K562 (cell line): ENCODE data around the gene PUM1. TPM values are rescaled to one million over a fixed set of nuclear protein-coding genes. Genes with fewer than 3 reads are reported as not detected.

Experiments used
- ATAC-seq: fragments of 200-7000 bp; cut with Tn5 transposase; 3 replicates; pipeline ENCODE4 v1.9.1; 2020; ENCODE audit warnings: moderate library complexity
- BruUV-seq: library from RNA; stranded (reverse); fragments of 400-500 nt; replicated peaks from 2 replicates; lab custom pipeline; 2021; lab: Mats Ljungman, UMichigan
- CTCF ChIA-PET: fragments of 300-600 bp; formaldehyde crosslinking; extraction: SDS; loops from one replicate; lab custom pipeline; 2021; ENCODE audit warnings: low intra/inter-chr PET ratio; lab: Yijun Ruan, JAX
- POLR2A ChIA-PET: fragments of 300-600, 350-650 bp; sonication (Branson Sonifier 250); formaldehyde crosslinking; extraction: SDS; loops from one replicate; lab custom pipeline; 2021; ENCODE audit warnings: antibody characterized with exemption, inconsistent platforms; lab: Yijun Ruan, JAX
- DNase-seq, 4 experiments: peaks; one replicate each; pipeline versions ENCODE4 v3.0.0 to v3.0.0-alpha.2; 2011 to 2018; ENCODE audit warnings: low spot score in 3 of 4, mixed read lengths in 3 of 4; ENCODE audit errors: extremely low read depth in 1 of 4
- FAIRE-seq: peaks from 2 replicates; lab custom pipeline; 2011; peaks lifted over from hg19 to GRCh38; lab: Jason Lieb, UNC
- H2AFZ ChIP-seq: 2 replicates; pipeline ENCODE4 v1.6.0; 2011; ENCODE audit warnings: low read depth, low read length, control low read depth, inconsistent platforms
- H3K27ac ChIP-seq: fragments of 200-600 bp; 3 replicates; pipeline ENCODE4 v1.8.0; 2011; ENCODE audit warnings: low read depth, mild to moderate bottlenecking, control low read depth, inconsistent platforms, low read length, moderate library complexity, mixed read lengths; ENCODE audit errors: extremely low read depth
- H3K27me3 ChIP-seq, 2 experiments: fragments of 300-600 bp in 1 of 2; 2 replicates in 1 of 2; 3 replicates in 1 of 2; pipeline versions ENCODE4 v1.6.0 to v1.8.0; 2011; ENCODE audit warnings: inconsistent platforms in 2 of 2, low read length in 2 of 2, mild to moderate bottlenecking in 1 of 2, mixed read lengths in 1 of 2, moderate library complexity in 1 of 2; ENCODE audit not compliant: control insufficient read depth in 2 of 2, insufficient read depth in 2 of 2
- H3K36me3 ChIP-seq: fragments of 300-600 bp; 3 replicates; pipeline ENCODE4 v1.8.0; 2011; ENCODE audit warnings: mild to moderate bottlenecking, low read length, inconsistent platforms; ENCODE audit not compliant: control insufficient read depth, insufficient read depth
- H3K4me1 ChIP-seq, 2 experiments: fragments of 200-600 bp in 1 of 2; replicated peaks in 1 of 2; 2 replicates in 1 of 2; 3 replicates in 1 of 2; pipeline versions ENCODE4 v1.5.1 to v1.8.0; 2011; ENCODE audit warnings: inconsistent platforms in 2 of 2, low read length in 2 of 2, mild to moderate bottlenecking in 1 of 2, mixed read lengths in 1 of 2, moderate library complexity in 1 of 2; ENCODE audit not compliant: control insufficient read depth in 2 of 2, insufficient read depth in 2 of 2
- H3K4me2 ChIP-seq: 2 replicates; pipeline ENCODE4 v1.6.1; 2011; ENCODE audit warnings: low read length, control low read depth, inconsistent platforms, mixed read lengths; ENCODE audit not compliant: insufficient read depth
- H3K4me3 ChIP-seq: fragments of 200-600 bp; sonication (generic), shearing (Covaris generic); 2 replicates; pipeline ENCODE4 v1.5.1; 2016; ENCODE audit warnings: control low read depth, inconsistent platforms
- H3K79me2 ChIP-seq: fragments of 200-600 bp; 3 replicates; pipeline ENCODE4 v1.8.0; 2011; ENCODE audit warnings: low read length, inconsistent platforms; ENCODE audit not compliant: control insufficient read depth, insufficient read depth
- H3K9ac ChIP-seq, 2 experiments: 2 replicates each; pipeline versions ENCODE4 v1.6.0 to v1.6.1; 2011; ENCODE audit warnings: low read depth in 2 of 2, low read length in 2 of 2, control low read depth in 1 of 2, inconsistent platforms in 1 of 2, mild to moderate bottlenecking in 1 of 2, mixed read lengths in 1 of 2; ENCODE audit not compliant: insufficient read depth in 1 of 2
- H3K9me1 ChIP-seq: one replicate; pipeline ENCODE4 v1.6.0; 2011; ENCODE audit warnings: inconsistent platforms, mild to moderate bottlenecking, low read length, moderate library complexity; ENCODE audit not compliant: control insufficient read depth, insufficient read depth
- H3K9me3 ChIP-seq: replicated peaks from 2 replicates; pipeline ENCODE4 v1.5.1; 2011; ENCODE audit warnings: low read depth, low read length, inconsistent platforms; ENCODE audit not compliant: control insufficient read depth, insufficient read depth
- H4K20me1 ChIP-seq: replicated peaks from 2 replicates; pipeline ENCODE4 v1.6.1; 2011; ENCODE audit warnings: low read length, inconsistent platforms, mixed read lengths; ENCODE audit not compliant: control insufficient read depth, insufficient read depth
- ETV6 ChIP-seq, 3 experiments: fragments of 150-350 bp in 1 of 3; sonication (generic) in 1 of 3; formaldehyde crosslinking in 1 of 3; IDR thresholded peaks; 2 replicates each; pipeline versions ENCODE4 v1.6.1 to v1.8.0; 2014 to 2022; ENCODE audit warnings: borderline replicate concordance in 2 of 3, low read depth in 2 of 3, antibody characterized with exemption in 1 of 3, low read length in 1 of 3, mild to moderate bottlenecking in 1 of 3, missing genetic modification reagents in 1 of 3
- HLTF ChIP-seq: fragments of 450-650 bp; IDR thresholded peaks from 2 replicates; pipeline ENCODE4 v1.6.1; 2016
- HMG20A ChIP-seq: fragments of 450-650 bp; formaldehyde crosslinking; conservative IDR thresholded peaks from 2 replicates; pipeline ENCODE4 v1.4.0; 2020; ENCODE audit warnings: mild to moderate bottlenecking, mixed read lengths
- KAT7 ChIP-seq: sonication (generic); formaldehyde crosslinking; IDR thresholded peaks from 2 replicates; pipeline ENCODE4 v1.8.0; 2022; ENCODE audit warnings: missing genetic modification reagents, mild to moderate bottlenecking, borderline replicate concordance
- NR2C1 ChIP-seq, 2 experiments: fragments of 450-650 bp; IDR thresholded peaks; 2 replicates each; pipeline ENCODE4 v1.6.1; 2017; ENCODE audit warnings: mild to moderate bottlenecking in 2 of 2, antibody characterized with exemption in 1 of 2, inconsistent platforms in 1 of 2, missing compliant biosample characterization in 1 of 2, missing genetic modification characterization in 1 of 2
- NUFIP1 ChIP-seq: fragments of 450-650 bp; IDR thresholded peaks from 2 replicates; pipeline ENCODE4 v1.6.1; 2018; ENCODE audit not compliant: partially characterized antibody
- POLR2AphosphoS2 ChIP-seq: IDR thresholded peaks from 2 replicates; pipeline ENCODE4 v1.6.1; 2012; ENCODE audit warnings: low read length, improper control_type of control experiment
- SETDB1 ChIP-seq: IDR thresholded peaks from one replicate; pipeline ENCODE4 v1.6.1; 2012; ENCODE audit warnings: low read length, control low read depth, inconsistent platforms
- TCF15 ChIP-seq: fragments of 250-450 bp; sonication (Bioruptor Pico); IDR thresholded peaks from 2 replicates; pipeline ENCODE4 v1.8.0; 2022; ENCODE audit warnings: moderate library complexity, mild to moderate bottlenecking, inconsistent platforms
- THRAP3 ChIP-seq: fragments of 450-650 bp; IDR thresholded peaks from 2 replicates; pipeline ENCODE4 v1.6.1; 2016; ENCODE audit warnings: mild to moderate bottlenecking, inconsistent platforms, borderline replicate concordance
- TSC22D4 ChIP-seq: fragments of 450-650 bp; IDR thresholded peaks from 2 replicates; pipeline ENCODE4 v1.6.1; 2016; ENCODE audit warnings: missing genetic modification characterization, missing biosample characterization, control low read depth
- ZBTB1 ChIP-seq: sonication (generic); formaldehyde crosslinking; IDR thresholded peaks from 2 replicates; pipeline ENCODE4 v1.8.1; 2023; ENCODE audit warnings: missing genetic modification reagents, low read depth, mild to moderate bottlenecking, borderline replicate concordance
- ZFP36 ChIP-seq: fragments of 150-350 bp; IDR thresholded peaks from 2 replicates; pipeline ENCODE4 v1.6.1; 2018; ENCODE audit warnings: low read length, low read depth; ENCODE audit not compliant: partially characterized antibody
- ZNF124 ChIP-seq: sonication (generic); formaldehyde crosslinking; IDR thresholded peaks from 2 replicates; pipeline ENCODE4 v1.8.1; 2022; ENCODE audit warnings: missing genetic modification reagents
- ZNF217 ChIP-seq: sonication (generic); formaldehyde crosslinking; IDR thresholded peaks from 2 replicates; pipeline ENCODE4 v1.8.0; 2022; ENCODE audit warnings: mild to moderate bottlenecking, missing genetic modification reagents
- ZNF398 ChIP-seq: fragments of 250-450 bp; sonication (Bioruptor Pico); IDR thresholded peaks from 2 replicates; pipeline ENCODE4 v1.8.0; 2021; ENCODE audit warnings: moderate library complexity, mild to moderate bottlenecking, inconsistent platforms
- ZNF644 ChIP-seq: fragments of 200-800 bp; sonication (Bioruptor generic); IDR thresholded peaks from 2 replicates; pipeline ENCODE4 v1.6.1; 2016; ENCODE audit warnings: low read depth, missing genetic modification characterization, missing compliant biosample characterization
- ZNF668 ChIP-seq: fragments of 250-450 bp; sonication (Bioruptor Pico); IDR thresholded peaks from 2 replicates; pipeline ENCODE4 v1.8.0; 2022; ENCODE audit warnings: mild to moderate bottlenecking, inconsistent platforms
- ZNF75A ChIP-seq: fragments of 450-650 bp; formaldehyde crosslinking; IDR thresholded peaks from 2 replicates; pipeline ENCODE4 v1.4.0; 2020; ENCODE audit warnings: mild to moderate bottlenecking
- WGBS: fragments of 100-300 bp; shearing (Covaris generic); methylation state at CpG from one replicate; pipeline ENCODE4 v1.1.6; 2016; ENCODE audit warnings: low coverage, mixed read lengths; ENCODE audit not compliant: insufficient coverage; ENCODE audit errors: missing lambda C conversion rate; 5-methylcytosine and 5-hydroxymethylcytosine counted together
- in situ Hi-C: fragments of 300-500 bp; cut with MboI; formaldehyde crosslinking; loops from 4 replicates; pipeline ENCODE4 v1.15.0; 2018; ENCODE audit warnings: inconsistent platforms, mixed read lengths
- intact Hi-C: fragments of 100-400 bp; cut with micrococcal nuclease; formaldehyde crosslinking; loops from 2 replicates; pipeline ENCODE4 v1.14.2; 2022
- polyA plus RNA-seq, 8 experiments: library from polyadenylated mRNA; depleted of rRNA in 4 of 8; stranded (reverse) in 5 of 8; unstranded in 3 of 8; fragments of >200 nt; fragmentation: Nextera tagmentation in 2 of 8; fragmentation: Illumina TruSeq in 1 of 8; extraction: Ambion mirVana in 2 of 8; extraction: Trizol in 1 of 8; gene quantifications; 2 replicates each; pipeline versions ENCODE4 v1.2.1 to v1.2.3, GENCODE V29; 2011 to 2014; ENCODE audit warnings: inconsistent platforms in 1 of 8, missing spikeins in 1 of 8
- total RNA-seq, 7 experiments: library from RNA; depleted of rRNA in 6 of 7; stranded (reverse); fragments of >200 nt in 6 of 7; fragmentation: Illumina TruSeq in 2 of 7; extraction: Trizol in 2 of 7; gene quantifications; 2 replicates each; pipeline versions ENCODE4 v1.2.1 to v1.2.3, GENCODE V29; 2011 to 2021; ENCODE audit warnings: low replicate concordance in 1 of 7

Gene PUM1
- total and polyA plus RNA-seq, 9 of the 15 experiments (the other 6 are each of a cell fraction or from before 2014, with no cell fraction given) = 37.7 to 104 (median 55.7) TPM

- in situ Hi-C loops = no loop called here
- ATAC-seq = no peak
- CTCF ChIA-PET = no interaction called here
Measured at GRCh38 chr1:31105646-31106045, 40.1 kb upstream of the PUM1 start.

More at GRCh38 chr1:31105646-31106045, 40.1 kb upstream of the PUM1 start:
- Histone ChIP-seq H3K4me3 (no peak overlapping the region), H3K27me3 (no peaks in the 10 kb centered on the region), H3K79me2 (no peaks in the 10 kb centered on the region), H3K9me3 (no peaks in the 10 kb centered on the region), H3K27ac (no peak overlapping the region), H3K9me1 (no peaks in the 10 kb centered on the region), H2AFZ (no peak overlapping the region), H4K20me1 (no peaks in the 10 kb centered on the region), H3K36me3 (no peaks in the 10 kb centered on the region), H3K4me2 (no peak overlapping the region), H3K9ac (no peak overlapping the region), H3K4me1 (peaks cover 9 to 13% of the 10 kb centered on the region in 2 experiments; a peak in 4 of 5 replicates)
- WGBS = 45% methylated on average over 8 of the region's 8 CpGs
- intact Hi-C loops = no loop called here
- TF ChIP-seq ZNF668 (CRISPR knock-in tag) (no peak), POLR2AphosphoS2 (no peak), HLTF (no peak), ZNF644 (tag) (no peak), ZNF124 (CRISPR knock-in tag) (no peak), NR2C1 (IDR thresholded peaks at IDR 0.05) (no peak), NR2C1 (tag; IDR thresholded peaks at IDR 0.05) (no peak), KAT7 (no peak), TCF15 (no peak), SETDB1 (no peak), ETV6 (IDR thresholded peaks at IDR 0.05; ENCODE audit: borderline replicate concordance in 1 of 2, low read depth in 2 of 2, low read length in 1 of 2) (no peak), ETV6 (CRISPR knock-in tag; IDR thresholded peaks at IDR 0.05; ENCODE audit: borderline replicate concordance) (no peak), ZFP36 (no peak), HMG20A (CRISPR knock-in tag) (no peak), ZBTB1 (no peak), NUFIP1 (no peak), THRAP3 (no peak), TSC22D4 (no peak), ZNF217 (CRISPR knock-in tag) (no peak), ZNF75A (CRISPR knock-in tag) (no peak), ZNF398 (CRISPR knock-in tag) (no peak)
- POLR2A ChIA-PET = no interaction called here
- no peak for DNase-seq
- no peak for FAIRE-seq
- no TSS peak for BruUV-seq
